Measurements from ENCODE around the gene KAZN. TPM values are rescaled to one million over a fixed set of nuclear protein-coding genes. Genes with fewer than 3 reads are reported as not detected.

The KAZN gene
- total and polyA plus RNA-seq, 2 of the 8 experiments (the other 6 are each of a cell fraction or from before 2014, with no cell fraction given) = 3.7 to 11.8 TPM

- Histone ChIP-seq H2BK15ac (ENCODE audit: low read length) (no peak overlapping the region), H3K4me1 (replicated peaks in 1 of 4; ENCODE audit: control insufficient read depth in 3 of 4, insufficient read depth in 4 of 4, low read length in 3 of 4) (no peaks in the 10 kb centered on the region), H4K20me1 (replicated peaks in 1 of 2; ENCODE audit: control insufficient read depth in 1 of 2, insufficient read depth in 2 of 2, low read length in 2 of 2) (peaks cover 0 to 2% of the 10 kb centered on the region in 2 experiments), H4K8ac (ENCODE audit: extremely low read depth, insufficient read depth, low read length) (no peak overlapping the region; the same call in 1 of the 2 replicates), H3K4me2 (ENCODE audit: insufficient read depth in 1 of 2, low read depth in 2 of 2, low read length in 2 of 2) (no peak overlapping the region), H3K23me2 (ENCODE audit: low read depth, low read length) (no peaks in the 10 kb centered on the region), H3K4me3 (ENCODE audit: extremely low read depth in 1 of 4, insufficient read depth in 2 of 4, low read depth in 3 of 4, low read length in 4 of 4) (no peak overlapping the region), H3K36me3 (ENCODE audit: control insufficient read depth in 2 of 4, insufficient read depth in 4 of 4, low read length in 3 of 4) (no peaks in the 10 kb centered on the region), H4K91ac (replicated peaks; ENCODE audit: insufficient read length, low read length) (no peak overlapping the region), H2AFZ (ENCODE audit: low read length) (no peak overlapping the region), H3K4ac (replicated peaks; ENCODE audit: insufficient read length, low read depth, low read length) (no peak overlapping the region), H3K27ac (ENCODE audit: low read depth, low read length) (no peak overlapping the region), H3K18ac (ENCODE audit: extremely low read depth, low read length) (no peak overlapping the region), H2BK5ac (ENCODE audit: low read depth, low read length) (no peak overlapping the region), H3K23ac (ENCODE audit: insufficient read length) (no peak overlapping the region), H3K9ac (replicated peaks in 1 of 4; ENCODE audit: extremely low read depth in 1 of 4, low read depth in 3 of 4, low read length in 3 of 4) (no peak overlapping the region), H4K5ac (ENCODE audit: insufficient read length, low read depth, low read length) (no peak overlapping the region), H3K14ac (ENCODE audit: insufficient read length) (no peak overlapping the region), H3K56ac (replicated peaks; ENCODE audit: insufficient read length, low read depth, low read length) (no peak overlapping the region), H3K79me1 (ENCODE audit: low read depth, low read length) (peaks cover 3% of the 10 kb centered on the region), H2BK120ac (replicated peaks; ENCODE audit: low read depth, low read length) (no peak overlapping the region), H2AK5ac (ENCODE audit: low read depth, low read length) (no peak overlapping the region), H3K27me3 (replicated peaks in 1 of 4; ENCODE audit: control insufficient read depth in 3 of 4, extremely low read depth in 1 of 4, insufficient read depth in 3 of 4, low read length in 3 of 4) (no peaks in the 10 kb centered on the region), H2BK20ac (ENCODE audit: low read length) (no peak overlapping the region), H3K9me3 (ENCODE audit: insufficient read depth in 2 of 2, low read depth in 1 of 2, low read length in 1 of 2) (no peaks in the 10 kb centered on the region), H3K79me2 (ENCODE audit: control insufficient read depth in 1 of 2, insufficient read depth in 2 of 2, low read length in 2 of 2) (no peaks in the 10 kb centered on the region), H2BK12ac (ENCODE audit: low read depth, low read length) (no peak overlapping the region)
- FAIRE-seq (no peak), DNase-seq (ENCODE audit: low read depth in 1 of 2, low spot score in 2 of 2) (no peak)
- POLR2A ChIA-PET (ENCODE audit: partially characterized antibody) = no interaction called here
- TF ChIP-seq RNF2 (IDR thresholded peaks at IDR 0.05; ENCODE audit: borderline replicate concordance, low read depth, low read length, missing control alignments, poor library complexity, severe bottlenecking) = no peak
- TF ChIP-seq BRCA1 (IDR thresholded peaks at IDR 0.05; ENCODE audit: low read depth, low read length) = no peak
- no peak for TF ChIP-seq USF2 (IDR thresholded peaks at IDR 0.05; ENCODE audit: low read length)
- no peak for TF ChIP-seq SAP30 (IDR thresholded peaks at IDR 0.05; ENCODE audit: insufficient read depth, insufficient replicate concordance, low read length)
- CTCF ChIA-PET (ENCODE audit: partially characterized antibody) = no interaction called here
- 90% methylated on average over 7 of the region's 7 CpGs; no CpG with 5 or more reads in 1 of the 2 experiments for WGBS, 2 experiments (ENCODE audit: extremely low coverage in 1 of 2, insufficient coverage in 1 of 2, insufficient read length in 1 of 2, insufficient replicate concordance in 2 of 2, low coverage in 1 of 2, low lambda C conversion rate in 2 of 2, missing lambda C conversion rate in 1 of 2)
Observed at GRCh38 chr1:14718476-14718875, 120.0 kb downstream of the KAZN start.
